ENCODE measurements around the gene PRG3.

DNA sequence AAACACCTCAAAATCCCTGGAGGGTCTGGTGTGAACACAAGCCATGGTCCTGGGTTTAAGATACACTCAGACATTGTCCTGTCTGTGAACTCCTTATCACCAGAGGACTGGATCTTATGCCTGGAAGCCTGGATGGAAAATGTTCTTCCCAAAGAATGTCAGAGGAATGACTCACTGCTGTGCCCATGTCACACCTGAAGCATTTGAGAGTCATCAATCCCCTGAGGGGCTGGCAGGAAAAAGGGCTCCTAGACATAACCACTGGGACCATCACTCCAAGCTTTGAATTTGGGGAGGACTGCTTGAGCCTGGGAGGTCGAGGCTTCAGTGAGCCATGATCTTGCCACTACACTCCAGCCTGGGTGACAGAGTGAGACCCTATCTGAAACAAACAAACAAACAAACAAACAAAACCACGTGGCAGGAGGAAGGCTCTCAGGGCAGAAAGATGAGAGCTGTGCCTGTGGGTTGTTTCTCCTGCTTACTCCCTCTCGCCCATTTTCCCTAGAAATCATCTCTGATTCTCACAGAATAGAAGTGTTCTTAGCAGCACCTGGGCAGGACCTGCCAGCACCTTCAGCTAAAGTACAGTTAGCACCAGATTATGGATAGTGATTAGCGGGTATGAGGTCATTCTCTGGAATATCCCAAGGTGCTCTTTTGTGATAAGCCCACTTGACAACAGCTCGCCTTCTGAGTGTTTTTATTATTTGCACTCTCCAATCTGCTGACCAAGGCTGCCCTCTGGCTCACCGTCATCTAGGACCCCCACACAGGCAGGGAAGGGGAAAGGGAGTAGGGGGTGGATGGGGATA, 21.4 kb upstream of the PRG3 start:
- no peak for TF ChIP-seq CEBPB (IDR thresholded peaks at IDR 0.05; ENCODE audit: low read depth)
- 0 out of 2 replicates have a peak, but pooled peaks have one; percentile 50 for TF ChIP-seq MAX (IDR thresholded peaks at IDR 0.05)
- TF ChIP-seq, protein P1, sequence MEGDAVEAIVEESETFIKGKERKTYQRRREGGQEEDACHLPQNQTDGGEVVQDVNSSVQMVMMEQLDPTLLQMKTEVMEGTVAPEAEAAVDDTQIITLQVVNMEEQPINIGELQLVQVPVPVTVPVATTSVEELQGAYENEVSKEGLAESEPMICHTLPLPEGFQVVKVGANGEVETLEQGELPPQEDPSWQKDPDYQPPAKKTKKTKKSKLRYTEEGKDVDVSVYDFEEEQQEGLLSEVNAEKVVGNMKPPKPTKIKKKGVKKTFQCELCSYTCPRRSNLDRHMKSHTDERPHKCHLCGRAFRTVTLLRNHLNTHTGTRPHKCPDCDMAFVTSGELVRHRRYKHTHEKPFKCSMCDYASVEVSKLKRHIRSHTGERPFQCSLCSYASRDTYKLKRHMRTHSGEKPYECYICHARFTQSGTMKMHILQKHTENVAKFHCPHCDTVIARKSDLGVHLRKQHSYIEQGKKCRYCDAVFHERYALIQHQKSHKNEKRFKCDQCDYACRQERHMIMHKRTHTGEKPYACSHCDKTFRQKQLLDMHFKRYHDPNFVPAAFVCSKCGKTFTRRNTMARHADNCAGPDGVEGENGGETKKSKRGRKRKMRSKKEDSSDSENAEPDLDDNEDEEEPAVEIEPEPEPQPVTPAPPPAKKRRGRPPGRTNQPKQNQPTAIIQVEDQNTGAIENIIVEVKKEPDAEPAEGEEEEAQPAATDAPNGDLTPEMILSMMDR (IDR thresholded peaks at IDR 0.05 in 2 of 3, conservative IDR thresholded peaks at IDR 0.05 in 1 of 3; ENCODE audit: borderline replicate concordance in 1 of 3, insufficient read depth in 1 of 3, low read depth in 2 of 3, low read length in 2 of 3) = no peak
- no peak for TF ChIP-seq RAD21 (IDR thresholded peaks at IDR 0.05; ENCODE audit: low read depth)
- TF ChIP-seq EGR1 (IDR thresholded peaks at IDR 0.05; ENCODE audit: low read depth) = no peak
- no peak for TF ChIP-seq EZH2 (IDR thresholded peaks at IDR 0.05)
- TF ChIP-seq YY1 (IDR thresholded peaks at IDR 0.05; ENCODE audit: extremely low read depth, insufficient replicate concordance, low read depth, low read length) = no peak
- TF ChIP-seq POLR2A (IDR thresholded peaks at IDR 0.05; ENCODE audit: borderline replicate concordance, extremely low read depth, insufficient read depth, insufficient read length) = no peak
- peak; percentile 48 for TF ChIP-seq SP1 (IDR thresholded peaks at IDR 0.05; ENCODE audit: low read depth)
- no peak for TF ChIP-seq TCF7L2 (IDR thresholded peaks at IDR 0.05; ENCODE audit: borderline replicate concordance, extremely low read depth, insufficient read depth, insufficient read length)
- TF ChIP-seq POLR2AphosphoS5 (IDR thresholded peaks at IDR 0.05; ENCODE audit: low read depth, low read length) = no peak
- TF ChIP-seq REST (IDR thresholded peaks at IDR 0.05; ENCODE audit: low read depth) = no peak
- TF ChIP-seq, protein P2, sequence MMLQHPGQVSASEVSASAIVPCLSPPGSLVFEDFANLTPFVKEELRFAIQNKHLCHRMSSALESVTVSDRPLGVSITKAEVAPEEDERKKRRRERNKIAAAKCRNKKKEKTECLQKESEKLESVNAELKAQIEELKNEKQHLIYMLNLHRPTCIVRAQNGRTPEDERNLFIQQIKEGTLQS (IDR thresholded peaks at IDR 0.05) = no peak
- peak; percentile 86 for TF ChIP-seq FOSL1 (IDR thresholded peaks at IDR 0.05; ENCODE audit: low read depth)
